Naive B cell (primary cell): Measurements from ENCODE around the gene CFAP74. TPM values are rescaled to one million over a fixed set of nuclear protein-coding genes. Genes with fewer than 3 reads are reported as not detected.

ENCODE experiments used
- ATAC-seq, 2 donors: fragments of 150-1000 bp; cut with Tn5 transposase; 2 replicates each; pipeline ENCODE4 v1.10.0; 2021; ENCODE audit warnings: low read depth in 2 of 2, mild to moderate bottlenecking in 2 of 2, moderate library complexity in 2 of 2
- DNase-seq: peaks from one replicate; pipeline ENCODE4 v3.0.0; 2022
- H3K27ac Mint-ChIP-seq, 6 donors: one replicate each; pipeline ENCODE4 v1.8.0; 2020 to 2022; ENCODE audit warnings: mild to moderate bottlenecking in 6 of 6, mixed read lengths in 6 of 6, moderate library complexity in 5 of 6, inconsistent platforms in 2 of 6
- H3K27me3 Mint-ChIP-seq, 3 donors: one replicate each; pipeline ENCODE4 v1.8.0; 2021 to 2022; ENCODE audit warnings: mixed read lengths in 3 of 3, mild to moderate bottlenecking in 1 of 3
- H3K36me3 Mint-ChIP-seq, 2 donors: one replicate each; pipeline ENCODE4 v1.8.0; 2020 to 2022; ENCODE audit warnings: mixed read lengths in 2 of 2, inconsistent platforms in 1 of 2, mild to moderate bottlenecking in 1 of 2
- H3K4me1 Mint-ChIP-seq, 3 donors: one replicate each; pipeline ENCODE4 v1.8.0; 2020 to 2022; ENCODE audit warnings: mixed read lengths in 3 of 3, inconsistent platforms in 1 of 3, mild to moderate bottlenecking in 1 of 3, moderate library complexity in 1 of 3
- H3K4me3 Mint-ChIP-seq, 8 donors: one replicate each; pipeline ENCODE4 v1.8.0; 2020 to 2022; ENCODE audit warnings: mild to moderate bottlenecking in 8 of 8, mixed read lengths in 8 of 8, moderate library complexity in 8 of 8, inconsistent platforms in 2 of 8
- H3K9me3 Mint-ChIP-seq, 7 donors: one replicate each; pipeline ENCODE4 v1.8.0; 2020 to 2022; ENCODE audit warnings: mixed read lengths in 7 of 7, mild to moderate bottlenecking in 5 of 7, inconsistent platforms in 2 of 7, moderate library complexity in 1 of 7
- polyA plus RNA-seq, 6 donors: library from polyadenylated mRNA; unstranded; fragments of 300-500 nt; fragmentation: Illumina TruSeq; gene quantifications; one replicate each; pipeline ENCODE4 v1.2.3, GENCODE V29; 2021; ENCODE audit warnings: low read depth in 6 of 6

The CFAP74 gene
- polyA plus RNA-seq, 6 donors from 2014 or later: not detected

- Mint-ChIP-seq H3K4me3 (peak overlapping the region in 6 of 8 donors; percentile 47 to 81 (median 72)), H3K27me3 (no peaks in the 10 kb centered on the region), H3K4me1 (peaks cover 17 to 25% (median 21%) of the 10 kb centered on the region in 3 donors), H3K27ac (peak overlapping the region in 5 of 6 donors; percentile 74 to 96 (median 78)), H3K36me3 (no peaks in the 10 kb centered on the region), H3K9me3 (no peaks in the 10 kb centered on the region)
- peak; percentile 63 for DNase-seq
- peak; percentile 12 to 33 for ATAC-seq
These were observed 96.4 kb downstream of the CFAP74 start for GRCh38 chr1:1907098-1907736.

- peak; percentile 65 for DNase-seq
- Mint-ChIP-seq H3K4me3 (peak overlapping the region; percentile 22 to 80 (median 60)), H3K27ac (peak overlapping the region; percentile 1 to 96 (median 81)), H3K27me3 (no peaks in the 10 kb centered on the region), H3K4me1 (peaks cover 17 to 30% (median 25%) of the 10 kb centered on the region in 3 donors), H3K36me3 (no peaks in the 10 kb centered on the region), H3K9me3 (no peaks in the 10 kb centered on the region)
- ATAC-seq: peak; percentile 15 to 18
These were observed 97.1 kb downstream of the CFAP74 start for GRCh38 chr1:1906185-1907097.

- ATAC-seq (no peak), DNase-seq (no peak)
- H3K27me3 Mint-ChIP-seq: no peaks in the 10 kb centered on the region
- H3K9me3 Mint-ChIP-seq: peaks cover 0 to 1% (median 0%) of the 10 kb centered on the region in 7 donors
- no peaks in the 10 kb centered on the region for H3K36me3 Mint-ChIP-seq
- peak overlapping the region in 1 of 6 donors; percentile 69 for H3K27ac Mint-ChIP-seq
- H3K4me3 Mint-ChIP-seq: no peak overlapping the region
- peaks cover 21 to 33% (median 30%) of the 10 kb centered on the region in 3 donors for H3K4me1 Mint-ChIP-seq
These were observed 100.4 kb downstream of the CFAP74 start for GRCh38 chr1:1903224-1903623.

- H3K27me3 Mint-ChIP-seq: no peaks in the 10 kb centered on the region
- ATAC-seq (no peak), DNase-seq (no peak)
- no peaks in the 10 kb centered on the region for H3K36me3 Mint-ChIP-seq
- peaks cover 26 to 33% (median 32%) of the 10 kb centered on the region in 3 donors for H3K4me1 Mint-ChIP-seq
- H3K27ac Mint-ChIP-seq: no peak overlapping the region
- peak overlapping the region in 3 of 8 donors; percentile 32 to 66 (median 64) for H3K4me3 Mint-ChIP-seq
- H3K9me3 Mint-ChIP-seq: peaks cover 0 to 1% (median 0%) of the 10 kb centered on the region in 7 donors
These were observed 101.8 kb downstream of the CFAP74 start for GRCh38 chr1:1901641-1902294.

GRCh38 chr1:1900883-1901640 is 102.5 kb downstream of the CFAP74 start:
- Mint-ChIP-seq H3K9me3 (peaks cover 0 to 1% (median 0%) of the 10 kb centered on the region in 7 donors), H3K27me3 (no peaks in the 10 kb centered on the region), H3K36me3 (no peaks in the 10 kb centered on the region), H3K4me3 (peak overlapping the region in 1 of 8 donors; percentile 32), H3K4me1 (peaks cover 23 to 32% (median 28%) of the 10 kb centered on the region in 3 donors), H3K27ac (peak overlapping the region in 1 of 6 donors; percentile 43)
- ATAC-seq: no peak
- no peak for DNase-seq

- Mint-ChIP-seq H3K4me1 (peaks cover 32 to 40% (median 37%) of the 10 kb centered on the region in 3 donors), H3K27me3 (no peaks in the 10 kb centered on the region), H3K36me3 (no peaks in the 10 kb centered on the region), H3K9me3 (peaks cover 0 to 1% (median 0%) of the 10 kb centered on the region in 7 donors), H3K27ac (peak overlapping the region in 2 of 6 donors; percentile 44 to 65), H3K4me3 (peak overlapping the region in 1 of 8 donors; percentile 65)
- ATAC-seq (no peak), DNase-seq (no peak)
These were observed 103.6 kb downstream of the CFAP74 start for GRCh38 chr1:1899967-1900327.

- no peaks in the 10 kb centered on the region for H3K36me3 Mint-ChIP-seq
- H3K4me1 Mint-ChIP-seq: peaks cover 37 to 45% (median 42%) of the 10 kb centered on the region in 3 donors
- H3K4me3 Mint-ChIP-seq: peak overlapping the region in 2 of 8 donors; percentile 35 to 65
- H3K27ac Mint-ChIP-seq: peak overlapping the region in 2 of 6 donors; percentile 29 to 44
- H3K27me3 Mint-ChIP-seq: no peaks in the 10 kb centered on the region
- peak; percentile 48 to 62 for ATAC-seq
- peaks cover 0 to 1% (median 0%) of the 10 kb centered on the region in 7 donors for H3K9me3 Mint-ChIP-seq
- DNase-seq: no peak
These were observed 104.2 kb downstream of the CFAP74 start for GRCh38 chr1:1899266-1899966.

- H3K4me3 Mint-ChIP-seq: no peak overlapping the region
- H3K4me1 Mint-ChIP-seq: peaks cover 42 to 51% (median 49%) of the 10 kb centered on the region in 3 donors
- no peaks in the 10 kb centered on the region for H3K36me3 Mint-ChIP-seq
- H3K27me3 Mint-ChIP-seq: no peaks in the 10 kb centered on the region
- H3K9me3 Mint-ChIP-seq: peaks cover 0 to 1% (median 0%) of the 10 kb centered on the region in 7 donors
- peak overlapping the region in 1 of 6 donors; percentile 29 for H3K27ac Mint-ChIP-seq
- ATAC-seq (no peak), DNase-seq (no peak)
These were observed 105.2 kb downstream of the CFAP74 start for GRCh38 chr1:1898246-1898933.

- H3K9me3 Mint-ChIP-seq: peaks cover 0 to 1% (median 0%) of the 10 kb centered on the region in 7 donors
- DNase-seq (peak; percentile 37), ATAC-seq (peak in 1 of 2 donors; percentile 27)
- no peaks in the 10 kb centered on the region for H3K36me3 Mint-ChIP-seq
- H3K27me3 Mint-ChIP-seq: no peaks in the 10 kb centered on the region
- H3K4me3 Mint-ChIP-seq: peak overlapping the region in 7 of 8 donors; percentile 23 to 76 (median 47)
- peaks cover 48 to 55% (median 55%) of the 10 kb centered on the region in 3 donors for H3K4me1 Mint-ChIP-seq
- H3K27ac Mint-ChIP-seq: peak overlapping the region in 4 of 6 donors; percentile 7 to 78 (median 52)
These were observed 107.9 kb downstream of the CFAP74 start for GRCh38 chr1:1895456-1896336.

- no peak for ATAC-seq
- Mint-ChIP-seq H3K36me3 (no peaks in the 10 kb centered on the region), H3K4me1 (peaks cover 48 to 55% (median 54%) of the 10 kb centered on the region in 3 donors), H3K4me3 (peak overlapping the region in 5 of 8 donors; percentile 19 to 80 (median 68)), H3K9me3 (peaks cover 0 to 1% (median 0%) of the 10 kb centered on the region in 7 donors), H3K27me3 (no peaks in the 10 kb centered on the region), H3K27ac (peak overlapping the region in 5 of 6 donors; percentile 75 to 91 (median 78))
- no peak for DNase-seq
These were observed 108.5 kb downstream of the CFAP74 start for GRCh38 chr1:1895060-1895418.
